ENCODE results near the gene TSPAN3.

DNA sequence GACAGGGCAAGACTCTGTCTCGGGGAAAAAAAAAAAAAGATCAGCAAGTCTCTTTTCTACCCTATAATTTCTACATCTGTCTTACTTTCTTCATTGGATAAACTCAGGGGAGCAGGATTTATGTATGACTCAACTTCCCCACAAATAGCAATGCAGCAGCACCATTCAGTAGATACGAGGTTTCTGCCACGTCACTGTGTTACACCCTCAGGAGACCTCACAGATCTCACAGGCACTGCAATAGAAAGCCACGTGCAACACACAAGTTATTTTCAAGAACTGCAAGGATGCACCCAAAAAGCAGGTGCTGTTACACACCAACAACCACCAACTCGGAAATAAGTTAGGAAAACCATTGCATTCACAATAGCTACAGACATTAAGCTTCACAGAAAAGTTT, 30.2 kb downstream of the TSPAN3 start:
- TF ChIP-seq, protein P1, sequence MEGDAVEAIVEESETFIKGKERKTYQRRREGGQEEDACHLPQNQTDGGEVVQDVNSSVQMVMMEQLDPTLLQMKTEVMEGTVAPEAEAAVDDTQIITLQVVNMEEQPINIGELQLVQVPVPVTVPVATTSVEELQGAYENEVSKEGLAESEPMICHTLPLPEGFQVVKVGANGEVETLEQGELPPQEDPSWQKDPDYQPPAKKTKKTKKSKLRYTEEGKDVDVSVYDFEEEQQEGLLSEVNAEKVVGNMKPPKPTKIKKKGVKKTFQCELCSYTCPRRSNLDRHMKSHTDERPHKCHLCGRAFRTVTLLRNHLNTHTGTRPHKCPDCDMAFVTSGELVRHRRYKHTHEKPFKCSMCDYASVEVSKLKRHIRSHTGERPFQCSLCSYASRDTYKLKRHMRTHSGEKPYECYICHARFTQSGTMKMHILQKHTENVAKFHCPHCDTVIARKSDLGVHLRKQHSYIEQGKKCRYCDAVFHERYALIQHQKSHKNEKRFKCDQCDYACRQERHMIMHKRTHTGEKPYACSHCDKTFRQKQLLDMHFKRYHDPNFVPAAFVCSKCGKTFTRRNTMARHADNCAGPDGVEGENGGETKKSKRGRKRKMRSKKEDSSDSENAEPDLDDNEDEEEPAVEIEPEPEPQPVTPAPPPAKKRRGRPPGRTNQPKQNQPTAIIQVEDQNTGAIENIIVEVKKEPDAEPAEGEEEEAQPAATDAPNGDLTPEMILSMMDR (IDR thresholded peaks at IDR 0.05): no peak
- no peak for TF ChIP-seq TP53 (CRISPR knock-in tag; IDR thresholded peaks at IDR 0.05)

Measured in WTC11 (cell line).